ENCODE results near the gene S100A2.
"Not testable (repeated sequence)": the region's sequence is repeated elsewhere in the genome, so short reads cannot be mapped to it uniquely, and the experiment has no call there.

The S100A2 gene

DNA sequence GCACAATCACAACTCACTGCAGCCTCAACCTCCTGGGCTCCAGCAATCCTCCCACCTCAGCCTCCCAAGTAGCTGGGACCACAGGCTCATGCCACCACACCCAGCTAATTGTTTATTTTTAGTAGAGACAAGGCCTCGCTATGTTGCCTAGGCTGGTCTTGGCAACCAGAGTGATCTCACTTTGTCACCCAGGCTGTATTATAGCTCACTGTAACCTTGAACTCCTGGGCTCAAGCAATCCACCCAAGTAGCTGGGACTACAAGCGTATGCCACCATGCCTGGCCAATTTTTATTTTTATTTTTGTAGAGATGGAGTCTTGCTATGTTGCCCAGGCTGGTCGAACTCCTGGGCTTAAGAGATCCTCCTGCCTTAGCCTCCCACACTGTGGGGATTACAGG is 3.6 kb downstream of the S100A2 start:
- not testable (repeated sequence) for DNase-seq

DNA sequence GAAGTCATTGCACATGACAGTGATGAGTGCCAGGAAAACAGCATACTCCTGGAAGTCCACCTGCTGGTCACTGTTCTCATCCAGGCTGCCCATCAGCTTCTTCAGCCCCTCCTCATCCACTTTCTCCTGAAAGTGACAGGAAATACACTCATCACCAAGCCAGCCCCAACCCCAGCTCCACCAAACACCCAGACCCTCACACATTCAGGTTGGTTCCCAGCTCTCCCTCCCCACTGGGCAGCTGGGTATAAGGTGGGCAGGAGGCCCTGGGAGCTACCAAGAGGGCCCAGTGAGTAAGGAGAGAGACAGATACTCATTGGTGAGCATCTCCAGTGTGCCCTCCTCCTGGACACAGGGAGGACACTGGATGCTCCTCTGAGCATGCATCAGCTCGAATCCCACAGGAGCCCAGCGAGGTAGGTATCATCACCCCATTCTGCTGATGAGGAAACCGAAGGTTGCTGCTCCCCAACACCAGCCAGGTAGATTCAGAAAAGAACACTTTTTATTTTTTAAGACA is 4.1 kb downstream of the S100A2 start:
- no peak for DNase-seq

DNA sequence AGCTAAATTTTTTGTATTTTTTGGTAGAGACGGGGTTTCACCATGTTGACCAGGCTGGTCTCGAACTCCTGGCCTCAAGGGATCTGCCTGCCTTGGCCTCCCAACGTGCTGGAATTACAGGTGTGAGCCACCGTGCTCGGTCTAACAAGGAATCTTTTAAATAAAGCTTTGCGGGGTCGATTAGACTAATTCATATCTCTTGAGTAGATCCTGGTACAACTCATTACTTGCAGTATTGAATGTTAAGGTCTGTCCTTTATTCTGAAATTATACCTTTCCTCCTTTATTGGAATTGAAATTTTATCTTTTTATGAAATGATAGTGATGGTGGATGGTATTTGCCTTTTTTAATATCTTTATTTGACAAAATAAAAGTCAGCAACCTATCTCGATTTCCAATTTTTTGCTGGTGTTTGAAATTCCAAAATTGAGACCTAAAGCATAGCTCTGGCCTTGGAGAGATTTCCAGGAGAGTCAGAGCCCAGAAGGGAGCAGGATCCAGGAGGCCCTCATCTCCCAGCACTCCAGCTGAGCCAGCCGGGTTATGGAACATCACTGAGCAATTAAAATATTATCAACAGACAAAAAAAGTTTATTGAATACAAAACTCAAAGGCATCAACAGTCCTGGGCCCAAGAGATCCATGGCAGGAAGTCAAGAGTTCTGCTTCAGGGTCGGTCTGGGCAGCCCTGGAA is 4.7 kb downstream of the S100A2 start:
- no peak for DNase-seq

DNA sequence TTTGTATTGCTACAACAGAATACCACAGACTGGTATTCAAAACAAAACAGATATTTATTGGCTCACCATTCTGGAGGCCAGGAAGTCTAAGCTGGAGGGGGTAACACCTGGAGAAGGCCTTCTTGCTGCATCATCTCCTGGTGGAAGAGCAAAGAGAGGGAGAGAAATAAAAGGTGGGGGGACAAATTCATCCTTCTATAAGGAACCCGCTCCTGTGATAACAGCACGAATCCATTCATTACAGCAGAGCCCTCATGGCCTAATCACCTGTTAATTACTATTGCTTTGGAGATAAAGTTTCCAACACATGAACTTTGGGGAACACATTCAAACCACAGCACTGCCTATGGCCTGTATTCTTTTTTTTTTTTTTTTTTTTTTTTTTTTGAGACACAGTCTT is 5.4 kb downstream of the S100A2 start:
- DNase-seq = no peak

DNA sequence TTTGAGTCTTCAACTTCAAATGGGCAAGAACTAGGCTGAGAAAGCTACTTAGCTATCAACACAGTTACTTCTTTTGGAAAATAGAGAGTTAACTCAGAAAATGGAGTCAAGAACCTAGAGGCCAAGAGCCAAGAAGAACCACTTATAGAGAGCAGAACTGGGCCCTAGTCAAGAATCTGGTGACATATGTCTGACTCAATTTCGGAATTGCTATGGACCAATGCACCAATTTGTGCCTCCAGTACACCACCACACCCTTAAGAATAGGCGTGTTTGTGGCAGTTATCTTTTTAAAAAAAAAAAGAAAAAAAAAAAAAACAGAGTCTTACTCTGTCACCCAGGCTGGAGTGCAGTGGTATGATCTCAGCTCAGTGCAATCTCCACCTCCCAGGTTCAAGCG is 7.8 kb downstream of the S100A2 start:
- no peak for DNase-seq

DNA sequence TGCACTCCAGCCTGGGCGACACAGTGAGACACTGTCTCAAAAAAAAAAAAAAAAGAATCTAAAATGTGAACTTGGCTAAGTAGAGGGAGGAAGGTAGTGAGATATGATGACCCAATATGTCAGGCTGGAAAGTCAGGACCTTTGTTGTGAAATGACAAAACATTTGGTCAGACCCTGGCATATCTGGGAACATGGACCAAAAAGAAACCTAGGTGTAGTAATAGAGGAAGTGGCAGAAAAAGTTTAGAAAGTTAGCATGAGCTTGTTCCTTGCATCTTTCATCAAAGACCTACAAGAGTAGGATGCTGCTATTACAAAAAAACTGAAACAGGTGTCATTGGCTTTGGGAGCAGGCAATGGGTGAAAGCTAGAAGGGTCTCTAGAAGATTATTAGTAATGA is 9.3 kb downstream of the S100A2 start:
- DNase-seq = no peak

DNA sequence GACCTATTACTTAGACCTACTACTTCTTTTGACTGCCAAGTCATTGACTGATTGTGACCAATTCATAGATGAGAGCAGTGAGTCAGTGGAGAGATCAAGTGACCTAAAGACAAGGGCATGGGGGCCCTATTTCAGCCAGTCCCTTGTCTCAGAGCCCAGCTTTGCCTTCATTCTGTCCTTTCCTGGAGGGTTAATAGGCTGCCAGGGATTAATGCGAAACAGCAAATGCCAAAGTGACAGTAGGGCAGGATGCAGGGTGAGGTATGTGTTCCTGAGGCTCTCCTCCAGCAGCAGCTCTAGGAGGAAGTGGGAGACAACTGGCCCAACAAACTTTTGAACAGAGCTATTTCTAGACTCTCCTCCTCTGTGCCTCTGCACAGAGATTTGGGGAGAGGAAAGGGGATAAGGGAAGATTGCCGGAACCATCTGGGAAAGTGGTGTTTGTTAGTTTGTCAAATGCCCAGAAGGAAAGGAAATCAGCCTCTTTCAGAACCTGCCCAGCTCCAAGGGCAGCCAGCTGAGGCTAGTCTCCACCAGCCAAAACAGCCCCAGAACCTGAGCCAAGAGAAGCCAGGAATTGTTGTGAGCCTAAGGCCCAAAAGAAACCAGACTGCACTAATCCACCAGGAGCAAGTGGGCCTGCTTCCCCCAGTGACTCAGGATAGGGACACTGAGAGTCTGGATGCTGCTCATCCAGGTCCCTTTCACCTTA is 11.7 kb downstream of the S100A2 start:
- DNase-seq = no peak

DNA sequence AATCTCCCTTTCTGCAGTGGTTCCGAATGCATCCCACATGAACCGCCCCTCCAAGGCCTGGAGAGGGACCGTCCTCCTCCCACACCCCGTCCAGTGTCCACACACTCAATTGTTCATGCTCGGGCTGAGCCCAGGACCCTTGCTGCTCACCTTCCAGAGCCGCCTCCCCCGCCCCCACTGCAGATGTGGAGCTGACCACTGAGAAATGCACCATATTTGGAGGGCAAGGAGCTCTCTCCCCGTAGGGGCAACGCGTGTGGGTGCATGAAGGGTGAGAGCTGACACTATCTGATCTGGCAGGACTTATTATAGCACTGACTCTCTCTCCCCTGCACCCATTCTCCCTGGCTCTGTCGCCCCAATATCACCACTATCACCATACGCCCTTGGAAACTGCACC is 12.5 kb downstream of the S100A2 start:
- no peak for DNase-seq

DNA sequence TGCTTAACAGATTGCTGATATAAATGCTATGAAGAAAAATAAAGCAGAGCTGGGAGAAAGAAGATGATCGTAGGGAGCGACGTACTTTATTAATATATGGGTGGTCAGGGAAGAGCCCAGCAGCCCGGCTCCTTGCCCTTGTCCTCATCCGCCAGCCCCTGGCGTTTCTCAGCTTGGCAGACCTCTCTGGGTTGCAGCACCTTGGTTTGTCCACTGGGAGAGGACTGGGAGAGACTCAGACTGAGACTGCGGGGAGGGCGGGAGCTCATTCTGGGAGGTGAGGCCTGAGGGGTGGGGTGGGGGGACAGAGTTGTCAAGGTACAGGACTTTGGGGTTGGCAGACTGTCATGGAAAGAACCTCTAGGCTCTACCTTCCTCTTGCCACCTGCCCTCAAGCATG is 13.3 kb downstream of the S100A2 start:
- DNase-seq = no peak

DNA sequence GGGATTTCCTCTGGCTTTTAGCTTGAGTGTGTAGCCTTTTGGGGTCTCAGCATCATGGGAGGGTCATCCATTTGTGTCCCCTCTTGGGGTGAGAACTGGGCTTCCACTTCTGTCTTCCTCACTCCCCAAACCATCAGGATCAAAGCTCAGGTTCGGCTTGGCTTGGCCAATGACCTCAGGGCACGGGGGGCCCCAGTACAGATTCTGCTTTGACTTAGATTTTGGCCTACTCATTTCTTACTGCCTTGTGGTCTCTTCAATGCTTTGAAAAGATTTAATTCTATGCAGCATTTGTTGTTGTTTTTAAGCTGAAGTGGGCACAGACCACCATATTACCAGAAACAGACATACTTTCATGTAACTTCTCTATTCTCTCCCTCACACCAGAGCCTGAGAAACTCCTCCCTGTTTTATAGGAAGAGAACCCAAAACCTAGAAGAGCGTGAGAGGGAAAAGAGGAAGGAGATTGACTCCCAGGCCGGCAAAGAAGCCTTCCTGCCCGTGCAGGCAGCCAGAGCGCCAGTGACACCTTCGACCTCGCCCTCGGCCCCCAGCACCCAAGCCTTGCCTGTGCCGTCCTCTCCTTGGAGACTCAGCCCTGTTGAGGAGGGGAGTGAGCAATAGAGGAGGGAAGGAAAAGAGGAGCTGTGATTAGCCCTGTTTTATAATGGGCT is 14.7 kb downstream of the S100A2 start:
- DNase-seq = no peak

DNA sequence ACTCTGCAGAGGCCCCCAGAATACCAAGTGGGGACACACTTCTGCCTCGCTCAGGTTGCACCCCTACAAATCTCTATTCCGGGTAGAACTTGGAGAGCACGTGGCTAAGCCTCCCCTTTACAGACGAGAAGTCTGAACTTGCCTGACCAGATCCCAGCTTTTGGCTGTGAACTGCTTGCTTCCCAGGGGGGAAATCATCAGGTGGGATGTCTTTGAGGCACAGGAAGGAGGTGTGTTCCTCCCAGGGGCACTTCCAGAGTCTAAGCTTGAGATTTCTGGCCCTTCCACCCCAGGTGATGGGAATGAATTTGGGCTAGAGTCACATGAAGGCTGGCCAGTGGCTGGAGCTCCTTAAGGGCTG is 15.3 kb downstream of the S100A2 start:
- no peak for DNase-seq

DNA sequence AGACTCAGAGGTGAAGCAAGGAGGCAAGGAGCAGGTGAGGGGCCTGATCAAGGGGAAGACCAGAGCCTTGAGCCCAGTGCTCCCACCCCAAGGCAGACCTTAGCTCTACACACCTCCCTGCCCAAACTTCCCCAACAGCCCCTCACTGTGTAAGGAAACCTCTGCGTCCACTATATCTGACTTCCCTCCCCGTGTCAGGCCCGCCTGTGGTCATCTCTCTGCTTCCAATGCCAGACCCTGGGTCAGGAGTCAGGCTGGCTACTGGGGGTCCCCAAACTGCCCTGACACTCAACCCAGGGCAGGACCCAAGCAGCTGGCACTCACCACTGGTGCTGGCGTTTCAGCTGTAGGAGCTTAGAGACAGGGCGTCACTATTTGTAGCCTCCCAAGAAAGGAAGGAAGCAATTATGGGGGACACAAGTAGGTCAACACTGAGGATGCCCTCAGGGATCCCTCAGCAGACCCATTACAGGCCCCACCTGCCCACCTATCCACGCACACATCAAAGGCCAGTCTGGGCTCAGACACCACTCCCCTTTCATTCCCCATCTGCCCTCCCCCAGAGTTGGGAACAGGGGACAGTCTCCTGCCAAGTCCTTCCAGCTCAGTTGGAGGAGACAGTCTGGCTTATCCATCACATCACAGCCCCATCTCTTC is 15.8 kb downstream of the S100A2 start:
- DNase-seq = no peak

DNA sequence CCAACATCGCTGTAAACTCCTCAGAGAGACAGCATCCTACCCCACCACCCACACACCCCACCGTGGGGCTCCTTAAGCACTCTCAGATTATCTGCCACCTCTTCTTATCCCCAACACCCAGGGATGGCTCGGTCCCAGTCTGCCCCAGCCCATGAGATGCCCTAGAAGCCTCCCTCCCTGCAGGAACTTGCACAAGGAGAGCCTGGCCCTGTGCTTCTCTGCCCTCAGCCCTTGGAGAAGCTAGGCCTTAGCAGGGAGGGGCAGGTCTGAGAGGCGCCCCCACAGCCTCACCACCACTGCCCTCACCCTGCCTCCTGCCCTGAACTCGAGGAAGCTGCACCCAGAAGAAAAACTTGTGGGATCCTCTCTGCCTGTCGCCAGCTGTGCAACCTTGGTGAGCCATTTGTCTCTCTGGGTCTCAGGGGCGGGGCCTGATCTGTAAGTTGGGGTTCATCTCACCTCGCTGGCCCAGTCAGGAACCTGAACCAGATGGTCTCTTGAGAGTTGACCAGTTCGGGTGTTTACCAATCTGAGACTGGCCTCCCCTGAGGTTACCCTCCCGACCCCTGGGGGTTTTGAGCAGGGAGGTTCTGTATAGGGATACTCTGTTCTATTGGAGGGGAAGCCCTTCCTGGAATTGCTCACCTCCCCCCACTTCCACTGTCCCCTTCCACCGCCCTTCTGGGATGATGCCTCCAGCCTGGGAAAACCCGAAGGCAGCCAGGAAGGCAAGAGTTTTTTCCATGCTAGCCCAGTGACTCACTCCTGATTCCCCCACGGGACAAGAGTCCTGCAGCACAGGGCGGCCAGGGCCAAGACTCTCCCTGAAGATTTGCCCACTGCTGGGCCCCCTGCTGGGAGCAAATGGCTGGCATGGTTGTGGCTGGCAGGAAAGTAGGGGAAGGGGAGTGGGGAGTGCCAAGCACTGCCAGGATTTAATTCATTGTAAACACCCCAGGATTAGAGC is 16.6 kb downstream of the S100A2 start, which contains the start of gene S100A3:
TSS of gene S100A3 (minus strand) at position 537 of the 967 bp plus-strand sequence. CDS start 773 bp downstream, outside the sequence.
- no peak for DNase-seq

DNA sequence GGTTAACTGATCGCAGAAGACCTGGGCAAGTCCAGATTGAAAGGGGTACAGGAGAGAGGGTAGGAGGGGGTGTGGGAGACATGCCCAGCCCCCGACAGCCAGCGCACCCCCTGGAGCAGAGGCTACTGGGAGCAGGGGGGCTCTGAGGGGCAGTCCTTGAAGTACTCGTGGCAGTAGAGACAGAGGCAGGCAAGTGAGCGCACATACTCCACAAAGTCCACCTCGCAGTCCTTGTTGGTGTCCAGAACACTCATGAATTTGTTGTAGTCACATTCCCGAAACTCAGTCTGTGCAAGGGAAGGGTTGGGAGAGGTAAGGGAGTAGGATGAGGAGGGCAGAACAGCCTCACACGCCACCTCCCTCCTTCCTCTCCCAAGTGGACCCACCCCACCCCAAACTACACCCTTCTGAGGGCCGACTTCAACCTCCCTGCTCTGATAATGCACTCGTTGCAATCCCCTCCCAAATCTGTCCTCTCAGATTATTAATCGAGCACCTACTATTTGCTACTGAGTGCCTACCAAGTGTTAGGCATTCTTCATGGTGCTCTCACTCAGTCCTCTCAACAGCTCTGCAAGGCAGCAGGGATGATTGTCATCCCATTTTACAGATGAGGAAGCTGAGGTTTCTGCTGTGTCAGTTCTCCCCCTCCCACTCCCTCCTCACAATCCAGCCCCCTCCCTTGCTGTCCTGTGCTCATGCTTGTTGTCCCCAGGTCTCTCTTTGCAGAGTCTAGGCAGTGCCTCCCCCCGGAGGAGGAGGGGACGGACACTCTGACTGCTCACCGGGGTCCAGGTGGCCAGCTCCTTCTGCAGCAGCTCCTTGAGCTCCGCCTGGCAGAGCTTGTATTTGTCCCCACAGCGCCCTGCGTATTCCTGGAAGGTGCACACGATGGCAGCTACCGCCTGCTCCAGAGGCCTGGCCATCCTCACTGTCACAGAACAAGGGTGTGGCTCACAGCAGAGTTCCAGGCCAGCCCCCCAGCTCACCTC is 17.8 kb downstream of the S100A2 start:
- DNase-seq = no peak

DNA sequence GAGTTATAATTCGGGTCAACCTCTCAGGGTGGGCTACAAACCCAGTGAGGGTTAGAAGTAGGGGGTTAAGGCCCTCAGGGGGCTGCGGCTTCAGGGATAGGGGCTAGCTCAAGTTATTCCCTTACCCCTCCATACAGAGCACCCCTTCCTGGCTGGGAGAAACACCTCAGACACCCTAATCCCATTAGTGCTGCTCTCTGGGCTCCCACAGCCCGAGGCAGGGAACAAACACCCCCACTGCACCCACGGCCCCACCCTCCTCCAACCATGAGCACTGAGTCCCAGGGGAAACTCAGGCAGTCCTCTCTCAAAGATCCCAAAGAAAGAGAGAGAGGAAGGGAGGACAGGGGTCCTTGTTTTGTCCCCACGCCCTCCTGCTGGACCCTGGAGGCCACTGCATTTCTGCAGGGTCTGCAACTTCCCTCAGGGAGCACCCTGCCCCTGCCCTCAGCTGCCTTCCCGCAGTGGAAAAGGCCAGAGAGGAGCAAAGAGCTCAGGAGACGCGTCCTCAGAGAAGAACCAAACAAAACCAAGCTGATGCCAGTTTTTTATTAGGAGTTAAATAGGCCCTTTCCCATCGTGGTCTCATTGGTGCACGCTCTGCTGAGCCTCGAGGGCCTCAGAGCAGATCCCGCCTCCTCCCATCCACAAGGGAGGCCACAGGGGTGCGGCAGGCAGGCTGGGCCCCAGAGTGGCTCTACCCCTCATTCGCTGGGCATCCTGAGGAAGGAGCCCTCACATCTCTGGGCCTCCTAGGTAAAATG is 18.7 kb downstream of the S100A2 start:
- no peak for DNase-seq

DNA sequence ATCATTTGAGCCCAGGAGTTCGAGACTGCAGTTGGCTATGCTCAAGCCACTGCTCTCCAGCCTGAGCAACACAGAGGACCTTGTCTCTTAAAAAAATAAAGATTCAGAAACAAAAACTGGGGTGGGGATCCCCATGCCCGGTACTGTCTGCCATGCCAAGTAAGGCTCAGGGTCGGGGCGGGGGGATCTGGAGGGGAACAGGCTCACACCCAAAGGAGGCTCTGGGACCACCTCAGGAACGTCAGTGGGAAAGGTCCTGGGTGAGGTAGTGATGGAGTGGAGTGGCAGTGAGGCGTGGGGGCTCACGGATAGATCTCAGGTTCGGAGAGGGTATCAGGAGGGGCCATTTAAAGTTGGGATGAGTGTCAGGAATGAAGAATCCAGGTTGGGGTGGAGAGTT is 19.3 kb downstream of the S100A2 start:
- no peak for DNase-seq

DNA sequence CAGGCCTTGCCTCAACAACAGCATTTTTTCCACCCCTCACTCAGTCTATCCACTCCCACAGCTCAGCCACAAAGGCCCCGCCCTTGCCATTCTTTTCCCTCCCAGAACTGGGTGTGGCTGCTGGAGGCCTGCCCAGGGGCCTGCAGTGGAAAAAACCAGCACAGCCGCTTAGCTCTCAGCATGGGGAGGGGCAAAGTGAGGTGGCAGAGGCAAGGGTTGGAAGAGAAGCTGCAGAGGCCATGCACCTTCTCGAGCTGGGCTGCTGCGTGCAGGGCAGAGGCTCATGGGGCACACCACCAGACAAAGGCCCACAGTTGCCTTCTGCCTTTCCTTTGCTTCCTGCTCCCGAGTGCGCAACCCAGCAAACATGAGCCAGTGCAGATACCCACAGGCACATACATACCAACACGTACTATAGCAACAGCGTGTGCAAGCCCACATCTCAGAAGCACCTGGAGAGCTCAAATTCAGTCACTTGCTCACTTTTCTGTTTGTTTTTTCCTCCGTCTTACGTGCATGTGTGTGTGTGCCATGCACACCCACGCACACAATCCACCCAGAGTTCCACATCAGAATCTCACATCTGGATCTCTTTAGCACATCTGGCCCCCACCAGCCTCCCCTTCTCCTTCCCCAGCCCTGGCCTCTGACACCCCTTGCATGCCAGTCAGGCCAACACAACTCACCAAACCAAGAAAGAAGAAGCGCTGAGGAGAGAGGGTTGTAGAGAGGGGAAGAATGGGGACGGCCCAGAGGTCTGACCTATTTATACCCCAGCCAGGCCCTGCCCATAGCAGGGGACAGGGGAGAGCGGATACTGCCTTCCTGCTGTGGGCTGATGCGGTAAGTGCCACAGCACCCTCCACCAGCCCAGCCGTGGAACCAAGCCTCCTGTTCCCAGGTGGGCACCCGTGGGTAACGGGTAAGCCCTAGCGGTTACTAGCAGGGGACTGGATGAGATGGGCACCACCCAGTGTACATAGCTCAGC is 20.3 kb downstream of the S100A2 start, which contains the start of gene S100A4:
TSS of gene S100A4 (minus strand) at position 740 of the 989 bp plus-strand sequence. CDS start 1,012 bp downstream, outside the sequence.
- DNase-seq = peak; percentile 89

DNA sequence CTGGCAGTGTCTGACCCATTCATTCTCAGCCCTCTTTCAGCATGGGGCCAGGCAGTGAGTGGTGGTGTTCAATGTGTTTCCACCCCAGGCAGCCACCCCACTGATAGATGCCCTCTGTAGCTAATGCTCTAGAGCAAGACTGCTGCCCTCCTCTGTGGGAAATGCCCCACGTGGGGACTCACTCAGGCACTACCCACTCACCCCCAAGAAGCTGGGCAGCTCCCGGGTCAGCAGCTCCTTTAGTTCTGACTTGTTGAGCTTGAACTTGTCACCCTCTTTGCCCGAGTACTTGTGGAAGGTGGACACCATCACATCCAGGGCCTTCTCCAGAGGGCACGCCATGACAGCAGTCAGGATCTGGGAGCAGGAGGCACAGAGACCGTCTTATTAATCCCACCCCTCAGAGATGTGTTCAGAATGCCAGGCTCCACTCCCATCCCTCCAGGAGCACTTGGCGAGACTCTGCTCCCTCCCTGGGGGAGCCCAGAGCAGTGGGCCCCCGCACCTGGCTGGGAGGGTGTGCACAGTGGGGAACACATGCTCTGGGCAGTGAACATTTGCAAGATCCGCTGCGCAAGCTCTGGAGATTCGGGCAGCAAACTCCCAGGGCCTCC is 21.1 kb downstream of the S100A2 start:
- DNase-seq = no peak

Data from CD4-positive, alpha-beta T cell treated with Interleukin-10 for 1 hour (primary cell).